Measurements from ENCODE around the gene MYO1G.

DNA sequence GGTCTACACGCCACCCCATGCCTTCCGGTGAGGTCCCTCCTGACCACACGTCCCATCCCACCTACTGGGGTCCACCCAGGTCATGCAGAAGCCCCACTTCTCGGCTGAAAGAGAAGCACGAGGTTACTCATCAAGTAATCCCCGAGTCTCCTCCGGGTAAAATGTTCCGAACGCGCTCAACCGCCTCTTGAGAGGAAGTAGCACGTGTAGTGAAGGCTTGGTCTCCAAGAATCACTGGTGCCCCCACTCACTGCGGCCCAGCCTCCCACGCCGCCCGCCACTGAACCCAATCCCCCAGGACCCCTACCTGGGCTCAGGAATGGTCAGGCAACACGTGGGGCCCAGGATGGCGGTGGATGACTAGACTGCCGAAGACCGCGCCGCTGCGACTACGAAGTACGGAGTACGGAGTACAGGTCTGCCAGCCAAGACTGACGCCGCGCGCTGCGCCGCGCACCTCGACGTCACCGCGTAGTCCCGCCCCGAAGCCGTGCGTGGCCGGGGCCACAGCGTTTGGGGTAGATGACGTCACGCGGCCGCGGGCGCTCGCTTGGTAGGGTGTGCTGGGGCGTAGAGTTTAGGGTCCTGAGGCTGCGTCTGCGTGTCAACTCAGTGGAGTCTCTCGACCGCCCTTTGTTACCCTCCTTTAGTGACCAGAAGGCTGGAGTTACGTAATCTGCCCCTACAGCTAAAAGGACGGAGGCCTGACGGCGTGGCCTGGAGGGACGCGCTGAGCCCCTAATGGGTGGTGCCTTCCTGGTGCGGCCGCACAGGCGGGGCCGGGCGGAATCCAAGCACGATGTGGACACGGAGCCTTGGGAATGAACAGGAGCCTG, 7.6 kb upstream of the MYO1G start:
- no peak for TF ChIP-seq CTCF (IDR thresholded peaks at IDR 0.05)
- TF ChIP-seq ZFX (IDR thresholded peaks at IDR 0.05; ENCODE audit: borderline replicate concordance), result no peak

Data from 22Rv1 (cell line).